Neutrophil (primary cell): ENCODE measurements around the gene RPGRIP1.
A peak's percentile ranks its signal among the peaks of the same experiment; 100 is the strongest.

Experiments
- H3K27ac ChIP-seq: fragments of 200-600 bp; sonication (generic); 2 replicates; pipeline ENCODE4 v1.5.1; 2016; ENCODE audit warnings: mild to moderate bottlenecking, moderate library complexity
- H3K27me3 ChIP-seq: fragments of 200-600 bp; sonication (generic); 2 replicates; pipeline ENCODE4 v1.6.0; 2016; ENCODE audit warnings: mild to moderate bottlenecking
- H3K36me3 ChIP-seq: fragments of 200-600 bp; sonication (generic); 2 replicates; pipeline ENCODE4 v1.5.1; 2017
- H3K4me1 ChIP-seq, 2 experiments: fragments of 200-600 bp in 1 of 2; sonication (generic) in 1 of 2; 1 replicate in 1 of 2; 2 replicates in 1 of 2; pipeline versions ENCODE4 v1.5.1 to v1.6.1; 2013 to 2016; ENCODE audit warnings: low read depth in 1 of 2, low read length in 1 of 2, mild to moderate bottlenecking in 1 of 2, moderate library complexity in 1 of 2; ENCODE audit not compliant: control insufficient read depth in 1 of 2, insufficient read depth in 1 of 2
- H3K4me3 ChIP-seq, 2 experiments: fragments of 200-600 bp in 1 of 2; sonication (generic) in 1 of 2; 1 replicate in 1 of 2; 2 replicates in 1 of 2; pipeline ENCODE4 v1.5.1; 2013 to 2016; ENCODE audit warnings: low read depth in 1 of 2, low read length in 1 of 2, mild to moderate bottlenecking in 1 of 2, moderate library complexity in 1 of 2
- H3K9me3 ChIP-seq: fragments of 200-600 bp; sonication (generic); 2 replicates; pipeline ENCODE4 v1.5.1; 2016
- TF ChIP-seq, protein P1 (sequence below): fragments of 200-600 bp; sonication (generic); IDR thresholded peaks from 2 replicates; pipeline ENCODE4 v1.5.1; 2016; ENCODE audit warnings: antibody characterized with exemption

The RPGRIP1 gene

DNA sequence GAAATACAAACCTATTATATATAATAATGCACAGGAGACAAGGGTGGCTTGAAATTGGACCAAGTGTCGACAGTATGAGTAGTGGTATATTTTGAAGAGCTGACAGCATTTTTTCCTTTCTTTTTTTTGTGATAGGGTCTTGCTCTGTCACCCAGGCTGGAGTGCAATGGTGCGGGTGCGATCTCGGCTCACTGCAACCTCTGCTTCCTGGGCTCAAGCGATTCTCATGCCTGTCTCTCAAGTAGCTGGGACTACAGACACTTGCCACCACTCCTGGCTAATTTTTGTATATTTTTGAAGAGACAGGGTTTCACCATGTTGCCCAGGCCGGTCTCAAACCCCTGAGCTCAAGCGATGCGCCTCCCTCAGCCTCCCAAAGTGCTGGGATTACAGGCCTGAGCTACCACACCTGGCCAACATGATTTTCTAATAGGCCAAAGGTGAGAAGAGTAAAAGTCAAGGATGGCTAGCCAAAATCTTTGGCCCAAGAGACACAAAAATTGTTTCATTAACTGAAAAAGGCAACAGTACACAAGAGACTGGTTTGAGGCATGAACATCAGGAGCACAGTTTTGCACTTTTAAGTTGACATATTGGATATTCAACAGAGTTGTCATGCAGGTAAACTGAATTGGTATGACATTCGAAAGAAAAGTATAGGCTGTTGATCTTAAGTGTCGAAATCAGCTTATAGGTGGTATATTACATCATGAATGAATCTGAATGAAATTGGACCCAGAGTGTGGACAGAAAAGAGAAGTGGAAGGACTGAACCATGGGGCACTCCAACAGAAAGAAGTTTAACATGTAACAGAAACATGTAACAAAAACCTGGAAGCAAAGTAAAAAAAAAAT lies 23.1 kb upstream of the RPGRIP1 start:
- no peaks in the 10 kb centered on the region for H3K27me3 ChIP-seq
- H3K27ac ChIP-seq, result peak overlapping the region; percentile 48
- H3K9me3 ChIP-seq, result no peaks in the 10 kb centered on the region
- peaks cover 16 to 22% of the 10 kb centered on the region in 2 experiments for H3K4me1 ChIP-seq
- H3K36me3 ChIP-seq, result peaks cover 62% of the 10 kb centered on the region
- TF ChIP-seq, protein P1, sequence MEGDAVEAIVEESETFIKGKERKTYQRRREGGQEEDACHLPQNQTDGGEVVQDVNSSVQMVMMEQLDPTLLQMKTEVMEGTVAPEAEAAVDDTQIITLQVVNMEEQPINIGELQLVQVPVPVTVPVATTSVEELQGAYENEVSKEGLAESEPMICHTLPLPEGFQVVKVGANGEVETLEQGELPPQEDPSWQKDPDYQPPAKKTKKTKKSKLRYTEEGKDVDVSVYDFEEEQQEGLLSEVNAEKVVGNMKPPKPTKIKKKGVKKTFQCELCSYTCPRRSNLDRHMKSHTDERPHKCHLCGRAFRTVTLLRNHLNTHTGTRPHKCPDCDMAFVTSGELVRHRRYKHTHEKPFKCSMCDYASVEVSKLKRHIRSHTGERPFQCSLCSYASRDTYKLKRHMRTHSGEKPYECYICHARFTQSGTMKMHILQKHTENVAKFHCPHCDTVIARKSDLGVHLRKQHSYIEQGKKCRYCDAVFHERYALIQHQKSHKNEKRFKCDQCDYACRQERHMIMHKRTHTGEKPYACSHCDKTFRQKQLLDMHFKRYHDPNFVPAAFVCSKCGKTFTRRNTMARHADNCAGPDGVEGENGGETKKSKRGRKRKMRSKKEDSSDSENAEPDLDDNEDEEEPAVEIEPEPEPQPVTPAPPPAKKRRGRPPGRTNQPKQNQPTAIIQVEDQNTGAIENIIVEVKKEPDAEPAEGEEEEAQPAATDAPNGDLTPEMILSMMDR, result no peak
- no peak overlapping the region for H3K4me3 ChIP-seq

DNA sequence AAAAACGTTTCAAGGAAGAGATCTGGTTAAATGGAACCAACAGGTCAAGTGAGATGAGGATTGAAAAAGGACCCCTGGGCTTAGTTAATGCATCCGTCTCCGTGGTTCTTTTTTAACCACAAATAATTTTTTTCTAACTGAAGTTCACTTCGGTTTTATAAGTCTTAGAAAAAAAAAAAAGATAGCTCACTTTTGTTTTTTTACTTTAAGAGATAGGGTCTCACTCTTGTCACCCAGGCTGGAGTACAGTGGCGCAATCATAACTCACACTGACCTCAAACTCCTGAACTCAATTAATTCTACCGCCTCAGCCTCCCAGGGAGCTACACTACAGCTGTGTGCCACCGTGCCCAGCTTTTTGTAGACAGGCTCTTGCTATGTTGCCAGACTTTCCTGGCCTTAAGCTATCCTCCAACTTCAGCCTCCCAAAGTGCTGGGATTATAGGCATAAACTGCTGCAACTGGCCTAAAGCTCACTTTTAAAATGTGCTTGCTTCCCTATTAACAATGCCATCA lies 22.4 kb upstream of the RPGRIP1 start:
- Histone ChIP-seq H3K27me3 (no peaks in the 10 kb centered on the region), H3K36me3 (peaks cover 63% of the 10 kb centered on the region), H3K4me3 (no peak overlapping the region), H3K27ac (peak overlapping the region; percentile 48), H3K9me3 (no peaks in the 10 kb centered on the region), H3K4me1 (peaks cover 16 to 27% of the 10 kb centered on the region in 2 experiments)
- TF ChIP-seq, protein P1, result no peak

DNA sequence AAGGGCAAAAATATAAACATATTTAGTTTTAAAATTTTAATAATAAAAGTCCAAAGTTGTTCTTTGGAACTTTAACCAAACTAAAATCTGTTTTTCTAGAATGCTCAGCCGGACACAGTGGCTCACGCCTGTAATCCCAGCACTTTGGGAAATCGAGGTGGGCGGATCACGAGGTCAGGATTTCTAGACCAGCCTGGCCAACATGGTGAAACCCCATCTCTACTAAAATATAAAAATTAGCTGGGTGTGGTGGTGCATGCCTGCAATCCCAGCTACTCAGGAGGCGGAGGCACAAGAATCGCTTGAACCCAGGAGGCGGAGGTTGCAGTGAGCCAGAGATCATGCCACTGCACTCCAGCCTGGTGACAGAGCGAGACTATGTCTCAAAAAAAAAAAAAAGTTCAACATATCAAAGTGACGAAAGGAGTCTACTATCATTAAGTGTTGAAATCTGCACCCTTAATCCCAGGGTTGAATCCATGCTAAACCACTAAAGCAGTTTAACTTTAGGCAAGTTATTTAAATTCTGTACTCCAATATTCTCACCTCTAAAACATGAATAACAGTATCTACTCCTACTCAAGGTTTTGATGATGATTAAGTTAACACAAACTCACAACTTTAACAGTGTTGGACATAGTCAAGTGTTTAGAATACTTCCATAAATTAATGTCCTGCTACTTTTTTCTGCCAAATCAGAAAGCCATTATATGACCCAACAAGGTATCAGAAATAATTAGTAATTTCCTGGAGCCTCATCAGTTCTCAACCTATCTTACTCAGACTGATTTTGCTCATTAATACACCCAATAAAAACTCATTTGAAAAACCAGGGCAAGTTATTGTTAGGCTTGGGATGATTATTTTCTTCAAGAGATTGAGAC lies 21.6 kb upstream of the RPGRIP1 start:
- Histone ChIP-seq H3K36me3 (peaks cover 66% of the 10 kb centered on the region), H3K27me3 (no peaks in the 10 kb centered on the region), H3K9me3 (no peaks in the 10 kb centered on the region), H3K27ac (peak overlapping the region; percentile 48), H3K4me1 (peaks cover 18 to 28% of the 10 kb centered on the region in 2 experiments), H3K4me3 (no peak overlapping the region)
- TF ChIP-seq, protein P1, result no peak

DNA sequence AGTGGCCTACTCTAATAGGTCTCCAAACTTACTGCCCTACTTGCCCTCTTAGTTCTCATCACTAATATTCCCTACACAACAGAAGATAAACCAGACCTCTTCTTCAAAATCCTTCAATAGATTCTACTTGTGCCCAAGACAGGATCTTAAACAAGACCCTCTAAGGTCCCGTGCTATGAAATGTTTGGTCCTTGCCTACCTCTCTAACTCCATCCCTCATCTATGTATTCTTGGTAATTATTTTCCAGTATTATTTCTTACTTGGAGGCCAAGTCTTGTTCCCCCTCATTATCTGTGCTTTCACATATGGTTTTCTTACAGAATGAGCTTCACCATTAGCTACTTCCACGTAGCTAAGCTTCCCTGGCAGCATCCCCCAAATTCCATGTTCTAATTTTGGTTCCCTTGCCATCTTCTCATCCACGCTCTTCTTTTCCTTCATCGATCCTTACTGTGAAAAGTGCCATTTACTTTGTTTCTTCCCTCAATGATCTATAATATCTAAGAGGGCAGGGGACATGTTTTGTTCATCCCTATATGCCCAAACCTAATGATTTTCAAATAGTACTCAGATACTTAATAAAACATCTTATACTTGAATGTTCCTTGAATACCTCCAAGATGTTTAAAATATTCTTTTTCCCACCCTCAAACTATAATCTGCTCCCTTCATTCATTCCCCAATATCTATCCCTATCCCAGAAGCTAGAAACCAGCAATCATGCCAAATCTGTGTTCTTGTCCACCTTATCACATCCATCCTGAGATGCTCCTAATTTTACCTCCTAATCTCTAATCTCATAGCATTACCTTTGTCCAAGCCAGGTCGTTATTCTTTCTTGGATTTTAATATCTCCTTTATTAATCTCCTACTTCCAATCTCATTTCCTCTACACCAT lies 20.7 kb upstream of the RPGRIP1 start:
- Histone ChIP-seq H3K4me1 (peaks cover 27 to 34% of the 10 kb centered on the region in 2 experiments), H3K27ac (no peak overlapping the region), H3K4me3 (no peak overlapping the region), H3K9me3 (no peaks in the 10 kb centered on the region), H3K27me3 (no peaks in the 10 kb centered on the region), H3K36me3 (peaks cover 73% of the 10 kb centered on the region)
- TF ChIP-seq, protein P1, result no peak

DNA sequence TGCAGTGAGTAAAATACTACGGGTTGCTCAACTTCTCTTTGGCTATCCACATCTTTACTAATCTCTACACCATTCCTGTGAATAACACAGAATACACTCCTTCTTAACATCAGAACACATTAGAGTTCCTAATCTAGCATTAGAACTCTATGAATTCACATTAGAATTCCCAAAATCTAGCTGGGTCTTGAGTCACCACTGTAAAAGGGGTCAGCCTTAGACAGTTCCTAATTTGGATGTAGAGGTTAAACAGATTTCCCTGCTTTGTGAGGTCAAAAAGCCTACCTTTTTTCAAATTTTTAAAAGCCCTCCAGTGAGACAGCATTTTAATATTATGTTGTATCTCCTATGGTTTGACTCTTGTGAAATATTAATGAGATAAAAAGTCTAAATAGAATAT lies 18.1 kb upstream of the RPGRIP1 start:
- Histone ChIP-seq H3K4me1 (peaks cover 49 to 58% of the 10 kb centered on the region in 2 experiments), H3K27ac (no peak overlapping the region)

More for the DNA sequence above, 18.1 kb upstream of the RPGRIP1 start:
- TF ChIP-seq, protein P1, result no peak
- no peaks in the 10 kb centered on the region for H3K9me3 ChIP-seq
- peaks cover 66% of the 10 kb centered on the region for H3K36me3 ChIP-seq
- no peak overlapping the region for H3K4me3 ChIP-seq
- no peaks in the 10 kb centered on the region for H3K27me3 ChIP-seq
